HG03135 (cell line): ENCODE results near the gene SRMS.
"Not testable (repeated sequence)": the region's sequence is repeated elsewhere in the genome, so short reads cannot be mapped to it uniquely, and the experiment has no call there.

Experiments used
- ATAC-seq: cut with Tn5 transposase; IDR thresholded peaks from one replicate; pipeline ENCODE4 v1.9.1; 2021; ENCODE audit warnings: mild to moderate bottlenecking, moderate library complexity; ENCODE audit not compliant: unreplicated experiment

Gene SRMS

DNA sequence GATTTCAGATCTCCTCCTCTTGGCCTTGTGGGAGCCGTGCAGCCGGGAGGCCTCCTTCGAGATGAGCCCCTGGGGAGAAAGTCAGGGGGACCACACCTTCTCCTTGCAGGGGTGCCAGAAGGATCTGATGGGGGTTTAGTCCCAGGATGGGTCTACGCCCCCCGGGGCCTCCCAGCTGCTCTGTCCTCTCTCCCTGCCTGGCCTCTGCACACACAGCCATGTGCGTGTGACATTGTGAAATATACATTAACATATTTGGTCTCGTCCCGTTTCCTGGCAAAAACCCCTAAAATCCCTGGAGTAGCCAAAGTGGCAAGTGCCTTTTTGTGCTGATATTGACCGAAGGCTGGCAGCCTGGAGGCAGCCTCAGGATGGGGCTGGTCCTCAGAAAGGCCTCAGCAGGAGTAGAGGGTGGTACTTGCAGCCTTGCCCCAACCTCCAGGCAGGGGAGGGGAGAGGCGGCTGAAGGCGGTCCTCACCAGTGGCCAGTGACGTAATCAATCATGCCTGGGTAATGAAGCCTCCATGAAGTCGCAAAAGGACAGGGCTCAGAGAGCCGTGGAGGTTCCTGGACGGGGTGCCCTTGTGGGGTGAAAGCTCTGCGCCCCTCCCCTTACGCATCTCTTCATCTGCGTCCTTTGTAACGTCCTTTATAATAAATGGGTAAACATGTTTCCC lies 31.6 kb upstream of the SRMS start:
- no peak for ATAC-seq

GRCh38 chr20:63578224-63579016 lies 30.9 kb upstream of the SRMS start:
- no peak for ATAC-seq

DNA sequence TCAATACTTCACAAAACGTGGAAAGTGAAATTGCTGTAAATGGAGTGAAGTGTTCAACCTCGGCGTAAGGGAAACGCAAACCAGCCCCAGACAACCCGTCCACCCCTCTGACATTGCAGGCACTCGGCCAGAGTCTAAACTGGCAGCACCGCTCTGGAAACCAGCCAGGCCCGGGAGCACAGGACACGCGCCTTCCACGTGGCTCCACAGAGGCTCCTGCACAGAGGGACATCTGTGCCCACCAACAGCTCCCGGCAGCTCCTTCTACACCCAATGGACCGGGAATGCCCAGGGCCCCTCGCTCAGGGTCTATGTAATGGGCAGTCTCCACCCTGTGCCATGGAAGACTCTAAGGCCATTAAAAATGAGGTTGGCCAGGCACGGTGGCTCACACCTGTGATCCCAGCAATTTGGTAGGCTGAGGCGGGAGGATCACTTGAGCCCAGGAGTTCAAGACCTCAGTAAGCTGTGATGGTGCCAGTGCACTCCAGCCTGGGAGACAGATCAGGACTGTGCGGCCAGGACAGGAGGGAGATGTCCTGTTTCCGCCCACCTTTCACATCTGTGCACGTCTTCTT lies 29.9 kb upstream of the SRMS start:
- ATAC-seq: no peak

DNA sequence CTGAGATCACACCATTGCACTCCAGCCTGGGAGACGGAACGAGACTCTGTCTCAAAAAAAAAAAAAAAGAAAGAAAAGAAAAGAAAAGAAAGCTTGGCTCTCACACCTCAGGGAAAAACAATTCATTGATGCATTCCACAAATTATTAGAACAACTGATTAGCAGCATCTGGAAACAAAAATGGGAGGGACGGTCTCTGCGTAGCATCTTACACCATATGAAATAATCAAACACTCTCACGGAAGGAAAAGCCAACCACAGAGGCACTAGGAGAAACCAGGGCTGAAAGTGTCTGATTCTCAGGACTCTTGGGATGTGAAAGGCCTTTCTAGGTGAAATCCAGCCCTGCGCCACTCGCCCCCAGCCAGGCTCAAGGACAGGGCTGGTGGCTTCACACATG lies 28.8 kb upstream of the SRMS start:
- ATAC-seq: no peak

GRCh38 chr20:63574829-63575743 lies 27.5 kb upstream of the SRMS start:
- no peak for ATAC-seq

GRCh38 chr20:63574156-63574828 lies 26.7 kb upstream of the SRMS start, which contains the start of gene HELZ2:
HELZ2 (minus strand) TSS chr20:63574239; CDS start chr20:63572385, 1,854 bp downstream.
- ATAC-seq: peak; percentile 57

GRCh38 chr20:63573647-63574131 lies 26.1 kb upstream of the SRMS start:
- ATAC-seq: no peak

DNA sequence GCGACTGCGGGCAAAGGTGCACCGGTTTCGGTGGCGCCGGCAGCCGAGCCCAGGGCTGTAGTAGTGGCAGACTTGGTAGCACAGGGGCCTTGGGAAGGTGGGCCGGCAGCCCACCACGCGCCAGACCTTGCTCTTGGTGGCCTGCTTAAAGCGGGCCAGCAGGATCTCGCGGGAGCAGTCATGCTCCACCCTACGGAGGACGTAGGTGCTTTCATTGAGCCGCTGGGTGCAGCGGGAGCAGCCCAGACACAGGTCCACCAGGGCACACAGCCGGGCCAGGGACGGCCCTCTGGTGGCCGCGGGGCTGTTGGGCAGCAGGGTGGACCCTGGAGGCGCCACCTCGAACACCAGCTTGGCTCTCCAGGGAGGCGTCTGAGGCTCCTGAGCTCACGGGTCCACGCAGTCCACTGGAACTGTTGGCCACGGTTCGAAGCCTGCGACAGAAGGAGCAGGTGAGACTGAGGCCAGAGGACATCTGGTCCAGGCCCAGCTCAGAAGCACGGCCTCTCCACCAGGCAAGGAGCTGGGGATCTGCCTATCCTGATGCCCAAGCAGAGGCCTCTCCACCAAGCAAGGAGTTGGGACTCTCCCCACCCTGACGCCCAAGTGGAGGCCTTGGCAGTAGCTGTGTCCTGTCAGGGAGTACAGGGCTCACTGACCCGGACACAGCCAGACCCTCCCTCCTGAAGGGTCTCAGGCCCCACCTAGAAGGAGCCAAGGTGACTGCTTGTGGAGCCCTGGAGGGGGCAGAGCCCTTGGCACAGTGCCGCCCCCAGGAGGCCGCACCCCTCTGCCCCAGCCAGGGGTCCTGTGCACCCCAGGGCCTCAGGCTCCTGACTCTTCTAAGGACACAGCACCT lies 25.5 kb upstream of the SRMS start:
- ATAC-seq: no peak

DNA sequence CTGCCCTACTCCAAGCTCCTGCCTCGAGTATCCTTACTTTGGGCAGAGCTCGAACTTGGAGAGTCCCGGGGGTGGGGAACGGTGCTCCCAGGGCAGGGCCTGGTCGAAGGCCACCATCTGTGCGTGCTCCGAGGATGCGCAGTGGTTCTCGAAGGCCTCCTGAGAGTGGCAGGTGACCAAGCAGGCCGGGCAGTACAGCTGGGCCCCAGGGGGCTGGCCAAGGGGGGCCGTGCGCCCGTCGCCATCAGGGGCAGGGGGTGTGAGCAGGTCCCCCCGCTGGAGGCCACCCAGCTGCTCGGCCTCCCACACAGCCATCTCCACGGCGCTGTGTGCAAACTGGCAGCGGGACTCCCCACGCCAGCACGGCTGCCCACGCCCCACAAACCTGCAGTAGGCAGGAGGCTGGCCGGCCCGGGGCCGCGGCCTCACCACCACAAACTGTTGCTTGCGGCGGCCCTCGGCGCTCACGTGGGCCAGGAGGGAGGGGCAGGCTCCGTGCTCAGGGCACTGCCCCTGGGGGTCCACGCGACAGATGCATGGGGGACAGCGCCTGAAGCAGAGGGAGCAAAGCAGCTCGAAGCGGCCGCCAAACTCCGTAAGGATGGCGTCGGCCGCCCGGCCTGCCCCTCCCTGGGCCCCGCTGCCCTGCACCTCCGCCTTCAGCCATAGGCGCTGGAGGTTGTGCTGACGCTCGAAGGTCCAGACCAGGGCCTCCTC lies 24.7 kb upstream of the SRMS start:
- ATAC-seq: no peak

DNA sequence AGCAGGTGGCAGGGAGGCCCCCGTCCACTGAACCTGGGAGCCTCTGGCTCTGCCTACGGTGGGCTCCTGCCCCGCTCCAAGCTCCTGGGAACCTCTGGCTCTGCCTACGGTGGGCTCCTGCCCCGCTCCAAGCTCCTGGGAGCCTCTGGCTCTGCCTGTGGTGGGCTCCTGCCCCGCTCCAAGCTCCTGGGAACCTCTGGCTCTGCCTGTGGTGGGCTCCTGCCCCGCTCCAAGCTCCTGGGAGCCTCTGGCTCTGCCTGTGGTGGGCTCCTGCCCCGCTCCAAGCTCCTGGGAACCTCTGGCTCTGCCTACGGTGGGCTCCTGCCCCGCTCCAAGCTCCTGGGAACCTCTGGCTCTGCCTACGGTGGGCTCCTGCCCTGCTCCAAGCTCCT lies 23.5 kb upstream of the SRMS start:
- not testable (repeated sequence) for ATAC-seq

GRCh38 chr20:63570281-63571086 lies 22.9 kb upstream of the SRMS start:
- no peak for ATAC-seq

DNA sequence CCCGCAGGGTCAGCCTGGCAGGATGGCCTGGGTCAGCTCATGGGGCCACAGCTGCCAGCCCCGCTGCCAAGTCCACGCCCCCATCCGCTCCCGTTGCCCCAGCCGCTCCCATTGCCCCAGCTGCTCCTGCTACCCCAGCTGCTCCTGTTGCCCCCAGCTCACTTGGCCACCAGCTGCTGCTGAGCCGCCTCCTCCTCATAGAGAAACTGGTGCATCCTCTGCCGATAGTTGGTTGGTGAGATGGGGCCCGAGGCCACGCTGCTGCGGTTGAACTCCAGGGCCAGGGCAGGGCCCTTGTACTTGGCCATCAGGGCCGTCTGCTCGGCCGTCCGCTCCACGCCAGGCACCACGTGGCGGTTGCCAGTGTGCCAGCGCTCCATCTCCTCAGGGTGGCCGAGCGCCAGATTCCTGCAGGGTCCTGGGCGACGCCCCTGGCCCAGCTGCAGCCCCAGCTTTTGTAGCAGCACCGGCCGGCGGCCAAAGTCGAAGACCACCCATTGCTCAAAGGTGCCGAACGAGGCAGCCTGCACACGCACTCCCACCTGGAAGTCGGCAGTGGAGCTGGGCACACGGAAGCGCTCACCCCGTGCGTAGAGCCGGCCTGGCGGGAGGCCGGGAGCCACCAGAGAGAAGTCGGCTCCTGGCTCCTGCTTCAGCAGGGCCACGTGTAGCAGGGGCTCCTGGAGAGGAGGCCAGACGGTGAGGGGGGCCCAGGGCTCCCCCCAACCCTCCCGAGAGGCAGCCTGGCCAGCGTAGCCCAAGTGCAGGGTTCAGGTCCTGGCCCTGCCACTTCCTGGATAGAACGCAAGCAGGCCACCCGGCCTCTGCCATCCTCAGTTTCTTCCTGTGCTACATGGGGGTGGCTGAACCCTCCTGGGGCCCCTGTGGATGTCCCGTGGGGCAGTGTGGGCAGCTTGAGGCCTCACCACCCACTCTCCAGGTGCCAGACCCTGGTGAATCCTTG lies 21.7 kb upstream of the SRMS start:
- no peak for ATAC-seq

GRCh38 chr20:63568170-63568981 lies 20.8 kb upstream of the SRMS start:
- ATAC-seq: no peak

DNA sequence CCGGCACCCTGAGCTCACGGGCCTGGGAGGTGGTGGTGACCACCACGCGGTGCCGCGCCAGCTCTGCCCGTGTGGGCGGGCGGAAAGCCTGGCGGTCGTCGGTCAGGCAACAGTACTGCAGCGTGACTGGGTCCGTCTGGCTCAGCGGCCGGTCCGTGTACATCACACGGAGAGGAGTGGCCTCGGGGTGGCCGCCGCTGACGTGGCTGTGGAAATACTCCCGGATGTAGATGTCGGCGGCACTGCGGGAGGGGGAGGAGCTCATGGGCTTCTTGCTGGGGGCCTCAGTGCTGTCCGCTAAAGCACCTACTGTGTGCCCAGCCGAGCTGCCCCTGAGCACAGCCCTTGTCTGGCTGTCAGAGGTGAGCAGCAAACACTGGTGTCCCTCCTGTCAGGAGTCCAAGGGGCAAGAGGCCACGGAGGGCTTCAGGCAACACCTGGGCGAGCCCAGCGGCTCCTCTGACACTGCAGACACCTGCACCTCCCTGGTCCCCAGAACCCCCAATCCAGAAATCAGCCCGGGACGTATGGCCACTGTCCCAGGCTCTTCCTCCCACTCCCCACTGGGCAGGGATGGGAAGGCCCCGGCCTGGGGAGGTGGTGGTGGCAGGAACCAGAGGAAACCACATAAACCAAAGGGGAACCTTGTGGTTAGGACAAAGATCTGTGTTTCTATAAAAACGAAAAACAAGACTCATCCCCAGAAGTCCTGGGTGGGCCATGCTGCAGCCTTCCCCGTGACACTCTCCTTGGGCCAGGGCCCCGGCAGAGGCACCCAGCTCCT lies 20.0 kb upstream of the SRMS start:
- ATAC-seq: no peak

DNA sequence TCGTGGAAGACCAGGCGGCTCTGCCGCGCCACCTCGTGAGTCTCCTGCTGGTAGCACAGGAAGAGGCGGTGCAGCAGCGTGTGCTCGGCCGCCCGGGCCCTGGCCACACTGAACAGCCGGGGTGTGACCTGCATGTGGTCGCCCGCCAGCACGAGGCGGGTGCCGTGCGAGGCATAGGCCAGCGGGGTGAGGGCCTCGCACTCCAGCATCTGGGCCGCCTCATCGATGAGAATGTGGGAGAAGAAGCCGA lies 19.5 kb upstream of the SRMS start:
- no peak for ATAC-seq
